Right renal cortex interstitium (tissue), 3 donors: Measurements from ENCODE around the gene RGS12. TPM values are rescaled to one million over a fixed set of nuclear protein-coding genes. Genes with fewer than 3 reads are reported as not detected.

Source experiments
- DNase-seq, 3 donors: peaks; one replicate each; pipeline ENCODE4 v3.0.0-alpha.2; 2013; ENCODE audit warnings: low read depth in 3 of 3, low spot score in 2 of 3
- polyA plus RNA-seq, 3 donors: library from polyadenylated mRNA; unstranded; fragments of 120-200 nt; gene quantifications; one replicate each; pipeline ENCODE4 v1.2.1, GENCODE V29; 2013; ENCODE audit not compliant: insufficient read length in 3 of 3

RGS12 gene
- polyA plus RNA-seq, 3 donors: 33.3 to 36.2 (median 34.5) TPM

GRCh38 chr4:3269991-3270611 is 22.7 kb upstream of the RGS12 start:
- no peak for DNase-seq

- DNase-seq: no peak
Observed at GRCh38 chr4:3271131-3271530, 21.7 kb upstream of the RGS12 start.

DNA sequence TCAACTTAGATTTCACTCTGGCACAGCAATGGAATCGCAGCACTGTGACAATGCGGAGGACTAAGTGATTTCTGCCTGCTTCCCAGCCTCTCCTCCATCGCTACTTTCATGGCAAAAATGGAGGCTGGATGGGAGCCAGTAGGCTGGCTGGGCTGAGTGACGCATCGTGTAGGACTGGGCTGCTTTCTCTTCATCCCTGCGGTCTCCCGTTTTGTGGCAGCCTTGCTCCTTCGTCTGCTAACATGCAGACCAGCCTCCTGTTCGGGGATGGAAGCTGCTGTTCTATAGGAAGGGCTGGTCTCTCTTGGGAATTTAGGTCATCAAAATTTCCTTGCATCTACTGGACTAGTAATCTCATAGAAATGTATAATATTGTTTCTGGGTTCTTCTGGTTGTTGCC is 15.8 kb upstream of the RGS12 start:
- DNase-seq: no peak

DNA sequence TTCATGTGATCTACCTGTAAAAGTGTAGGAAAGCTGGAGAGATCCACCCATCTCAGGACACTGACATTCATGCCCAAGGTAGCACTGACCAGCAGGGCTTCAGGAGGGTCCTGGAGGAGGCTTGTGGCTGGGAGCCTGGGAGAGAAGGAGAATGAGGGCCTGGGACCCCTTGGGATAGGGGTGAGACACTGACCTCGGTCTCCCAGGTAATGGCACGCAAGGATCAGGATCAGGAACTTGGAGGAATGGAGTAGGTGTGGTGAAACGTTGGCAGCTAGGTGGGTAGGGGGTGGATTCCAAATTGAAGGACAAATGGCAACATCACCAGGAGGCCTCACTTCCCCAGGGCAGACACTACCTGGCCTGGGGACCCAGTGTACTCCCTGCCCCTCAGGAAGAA is 12.4 kb upstream of the RGS12 start:
- no peak for DNase-seq

- DNase-seq: no peak
Observed at GRCh38 chr4:3283483-3283882, 9.3 kb upstream of the RGS12 start.

- no peak for DNase-seq
Observed at GRCh38 chr4:3283916-3284315, 8.9 kb upstream of the RGS12 start.

DNA sequence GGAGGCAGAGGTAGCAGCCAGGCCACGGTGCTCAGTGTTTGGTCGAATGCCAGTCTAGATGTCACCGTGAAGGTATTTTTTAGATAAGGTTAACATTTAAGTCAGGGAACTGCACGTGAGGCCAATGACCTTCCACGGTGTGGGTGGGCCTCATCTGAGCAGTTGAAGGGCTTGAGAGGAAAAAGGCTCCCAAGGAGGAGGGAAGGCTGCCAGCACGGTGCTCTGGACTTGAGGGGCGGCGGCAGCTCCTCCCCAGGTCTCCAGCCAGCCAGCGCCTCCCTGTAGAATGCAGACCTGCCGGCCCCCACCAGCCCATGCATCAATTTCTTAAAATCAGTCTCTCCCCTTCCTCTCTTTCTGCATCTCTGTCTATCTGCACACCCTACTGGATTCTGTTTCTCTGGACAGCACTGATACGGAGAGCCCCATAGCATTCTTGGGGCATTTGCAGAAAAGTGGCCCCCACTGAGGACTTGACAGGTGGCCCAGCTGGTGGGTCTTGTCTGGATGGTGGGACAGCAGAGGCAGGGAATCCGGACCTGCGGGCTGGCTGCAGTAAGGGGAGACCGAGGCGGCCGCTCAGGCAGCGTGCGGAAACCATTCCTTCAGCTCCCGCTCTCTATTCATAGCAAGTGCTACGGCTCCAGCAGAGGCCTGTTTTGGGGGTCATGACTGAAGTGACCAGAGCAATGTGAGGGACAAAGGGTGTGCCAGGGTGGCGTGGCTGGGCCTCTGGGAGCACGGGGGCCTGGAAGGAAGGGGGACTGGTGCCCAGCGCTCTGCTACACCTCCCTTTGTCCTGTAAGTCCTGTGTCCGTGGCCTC is 7.9 kb upstream of the RGS12 start:
- DNase-seq: no peak

GRCh38 chr4:3285558-3286334 is 7.1 kb upstream of the RGS12 start:
- DNase-seq: no peak

- no peak for DNase-seq
Observed at GRCh38 chr4:3286335-3287175, 6.3 kb upstream of the RGS12 start.

GRCh38 chr4:3287271-3287971 is 5.4 kb upstream of the RGS12 start:
- DNase-seq: no peak

DNA sequence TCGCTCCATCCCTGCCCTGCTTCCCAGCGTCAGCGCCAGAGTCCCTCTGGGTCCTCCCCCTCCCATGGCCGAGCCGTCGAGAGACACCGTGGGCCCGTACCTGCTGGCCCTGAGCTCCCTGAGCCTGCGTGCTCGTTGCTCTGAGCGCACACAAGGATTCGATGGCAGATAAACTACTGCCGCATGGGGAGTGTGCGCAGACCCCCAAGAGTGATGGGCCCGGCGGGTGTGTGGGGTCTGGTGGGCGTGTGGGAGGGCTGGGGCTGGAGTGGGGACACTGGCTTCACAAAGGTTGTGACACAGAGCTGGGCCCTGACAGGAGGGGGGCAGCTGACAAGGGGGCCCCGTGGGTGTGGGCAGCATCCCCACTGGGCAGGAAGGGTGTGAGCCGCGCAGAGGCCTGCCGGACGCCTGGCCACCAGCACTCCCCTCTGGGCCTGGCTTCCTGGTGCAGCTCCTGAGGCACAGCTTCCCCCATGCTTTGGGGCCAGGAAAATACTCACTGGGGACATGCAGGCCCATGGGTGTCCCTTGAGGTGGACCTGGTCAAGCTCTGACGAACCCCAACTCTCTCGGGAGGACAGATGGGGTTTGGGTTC is 4.8 kb upstream of the RGS12 start:
- DNase-seq: no peak

- DNase-seq: no peak
Observed at GRCh38 chr4:3288571-3289094, 4.2 kb upstream of the RGS12 start.

DNA sequence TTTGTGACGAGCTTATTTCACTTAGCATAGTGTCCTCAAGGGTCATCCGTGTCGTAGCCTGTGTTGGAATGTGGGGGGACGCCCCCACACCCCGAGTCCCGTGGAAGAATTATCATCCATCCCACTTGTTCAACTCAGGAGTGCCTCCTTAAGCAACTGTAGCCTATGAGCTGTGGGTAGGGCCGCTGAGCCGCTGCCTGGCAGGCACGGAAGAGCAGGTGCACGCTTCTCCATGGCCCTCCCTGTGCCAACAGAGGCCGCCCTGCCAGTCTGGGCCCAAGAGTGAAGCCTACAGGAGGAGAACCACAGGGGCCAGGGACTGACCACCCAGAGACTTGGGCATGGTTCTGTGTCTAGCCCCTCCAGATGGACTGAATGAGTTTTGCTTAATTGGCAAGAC is 2.3 kb upstream of the RGS12 start:
- no peak for DNase-seq

DNA sequence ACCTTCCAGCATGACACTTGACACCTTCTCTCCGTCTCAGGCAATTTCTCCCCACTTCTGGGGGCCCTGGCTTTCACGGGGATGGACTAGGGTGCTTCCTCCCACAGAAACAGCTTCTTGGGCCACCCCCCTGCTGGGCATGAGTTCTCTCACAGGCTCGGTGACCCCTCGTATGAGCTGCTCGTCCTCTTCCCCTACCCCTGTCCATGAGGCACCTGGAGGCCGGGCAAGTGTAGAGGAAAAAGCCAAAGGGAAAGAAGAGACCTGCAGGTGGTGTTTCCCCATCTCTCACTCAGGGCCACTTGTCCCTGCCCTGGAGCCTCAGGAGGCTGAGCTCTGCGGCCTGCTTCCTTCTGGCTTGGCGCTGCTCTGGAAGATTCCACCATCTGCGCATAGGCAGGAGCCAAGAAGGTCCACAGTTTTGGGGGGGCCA is 1.9 kb upstream of the RGS12 start:
- no peak for DNase-seq

GRCh38 chr4:3291411-3291968 is 1.3 kb upstream of the RGS12 start:
- DNase-seq: no peak

DNA sequence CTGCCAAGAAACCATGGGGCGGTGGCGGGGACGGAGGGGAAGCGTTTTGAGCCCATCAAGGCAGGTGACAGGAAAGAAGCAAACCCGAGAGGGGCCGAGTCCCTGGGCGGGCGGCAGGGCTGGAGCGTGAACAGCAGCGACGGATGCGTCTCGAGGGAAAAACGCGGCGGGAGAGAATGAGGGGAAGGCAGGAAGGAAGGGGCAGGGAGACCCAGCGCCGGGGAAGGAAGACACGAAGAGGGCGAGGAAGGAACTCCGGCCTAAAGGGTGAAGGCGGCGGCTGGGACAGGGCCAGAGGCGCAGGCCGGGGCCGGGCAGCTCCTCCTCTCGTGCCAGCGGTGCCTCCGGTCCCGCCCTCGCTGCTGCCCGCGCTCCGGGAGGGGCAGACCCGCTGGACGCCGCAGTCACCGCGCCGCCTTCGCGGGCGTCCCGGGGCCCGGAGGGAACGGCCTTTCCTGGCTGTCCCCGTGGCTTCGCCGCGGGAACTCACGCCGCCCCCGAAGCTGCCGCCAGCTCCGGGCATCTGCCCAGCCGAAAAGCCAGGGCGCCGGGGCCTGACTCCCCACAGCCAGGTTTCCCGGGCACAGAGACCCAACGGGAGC is 751 bp upstream of the RGS12 start:
- DNase-seq: no peak

DNA sequence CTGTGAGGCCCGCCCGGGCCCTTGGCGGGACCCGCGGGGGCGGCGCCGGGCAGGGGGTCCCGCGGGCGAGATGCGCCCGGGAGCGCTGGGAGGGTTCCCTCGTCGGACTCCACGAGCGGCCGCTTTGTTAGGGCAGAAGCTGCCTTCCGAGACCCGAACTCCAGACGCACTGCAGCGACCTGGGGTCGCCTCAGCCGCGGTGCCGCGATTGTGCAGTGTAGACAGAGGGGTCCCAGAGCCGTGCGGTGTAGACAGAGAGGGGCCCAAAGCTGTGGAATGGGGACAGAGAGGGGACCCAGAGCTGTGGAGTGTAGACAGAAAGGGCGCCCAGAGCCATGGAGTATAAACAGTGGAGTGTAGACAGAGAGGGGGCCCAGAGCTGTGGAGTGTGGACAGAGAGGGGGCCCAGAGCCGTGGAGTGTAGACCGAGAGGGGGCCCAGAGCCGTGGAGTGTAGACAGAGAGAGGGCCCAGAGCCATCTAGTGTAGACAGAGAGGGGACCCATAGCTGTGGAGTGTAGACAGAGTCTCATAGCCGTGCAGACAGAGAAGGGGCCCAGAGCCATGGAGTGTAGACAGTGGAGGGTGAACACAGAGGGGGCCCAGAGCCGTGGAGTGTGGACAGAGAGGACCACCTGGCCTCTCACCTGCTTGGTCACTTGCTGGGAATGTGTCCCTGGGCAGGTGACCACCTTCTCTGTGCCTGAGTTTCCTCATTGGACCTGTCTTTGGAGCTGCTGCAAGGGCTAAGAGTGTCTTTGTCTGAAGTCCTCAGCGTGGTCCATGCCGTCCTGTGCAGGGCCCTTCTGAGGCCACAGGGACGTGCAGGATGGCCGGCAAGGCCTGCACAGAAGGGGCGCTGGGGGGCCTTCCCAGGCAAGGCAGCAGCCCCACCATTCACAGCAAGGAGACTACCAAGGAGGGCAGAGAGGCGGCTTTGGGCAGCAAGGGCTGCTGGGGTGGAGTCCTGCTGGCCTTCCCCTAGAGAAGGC is 875 bp downstream of the RGS12 start:
- DNase-seq: no peak
